Esophagus muscularis mucosa (tissue), 4 donors: Measurements from ENCODE around the gene SLC24A4. TPM values are rescaled to one million over a fixed set of nuclear protein-coding genes. Genes with fewer than 3 reads are reported as not detected.

Experiments
- DNase-seq: peaks from one replicate; pipeline ENCODE4 v3.0.0-alpha.2; 2017; ENCODE audit errors: extremely low spot score
- H3K27ac ChIP-seq, 4 donors: fragments of 200-600 bp; sonication (generic); replicated peaks in 1 of 4; 1 replicate in 3 of 4; 2 replicates in 1 of 4; pipeline ENCODE4 v1.5.1; 2016 to 2019; ENCODE audit warnings: mild to moderate bottlenecking in 1 of 4
- H3K27me3 ChIP-seq, 4 donors: fragments of 200-600 bp; sonication (generic); one replicate each; pipeline versions ENCODE4 v1.5.1 to v1.6.0; 2016 to 2019
- H3K36me3 ChIP-seq, 4 donors: fragments of 200-600 bp; sonication (generic); one replicate each; pipeline ENCODE4 v1.5.1; 2016 to 2019
- H3K4me1 ChIP-seq, 4 donors: fragments of 200-600 bp; sonication (generic); one replicate each; pipeline ENCODE4 v1.5.1; 2016 to 2019
- H3K4me3 ChIP-seq, 4 donors: fragments of 200-600 bp; sonication (generic); 1 replicate in 2 of 4; 2 replicates in 2 of 4; pipeline ENCODE4 v1.5.1; 2016 to 2019; ENCODE audit warnings: mild to moderate bottlenecking in 4 of 4, moderate library complexity in 1 of 4
- H3K9me3 ChIP-seq, 4 donors: fragments of 200-600 bp; sonication (generic); 1 replicate in 3 of 4; 2 replicates in 1 of 4; pipeline ENCODE4 v1.5.1; 2016 to 2019
- EP300 ChIP-seq: sonication (generic); formaldehyde crosslinking; IDR thresholded peaks from one replicate; pipeline ENCODE4 v1.6.1; 2017; ENCODE audit warnings: antibody characterized with exemption
- POLR2A ChIP-seq: fragments of 450-650 bp; IDR thresholded peaks from one replicate; pipeline ENCODE4 v1.6.1; 2017; ENCODE audit warnings: antibody characterized with exemption, moderate library complexity, mild to moderate bottlenecking, low read depth
- POLR2AphosphoS5 ChIP-seq, 2 donors: sonication (generic); formaldehyde crosslinking; IDR thresholded peaks; one replicate each; pipeline ENCODE4 v1.6.1; 2017; ENCODE audit warnings: antibody characterized with exemption in 2 of 2
- WGBS: methylation state at CpG from one replicate; pipeline ENCODE4 v1.1.5; 2018; 5-methylcytosine and 5-hydroxymethylcytosine counted together
- intact Hi-C: fragments of 100-400 bp; cut with DNase I; formaldehyde crosslinking; loops from one replicate; pipeline ENCODE4 v1.15.1; 2023
- total RNA-seq, 4 donors: library from RNA; depleted of rRNA; stranded (reverse); fragments of >200 nt; gene quantifications; one replicate each; pipeline versions ENCODE4 v1.1.0 to v1.2.1, GENCODE V29; 2016
- TF ChIP-seq, protein P1 (sequence below), 3 experiments: fragments of 200-600 bp in 2 of 3; fragments of 450-650 bp in 1 of 3; sonication (generic) in 2 of 3; IDR thresholded peaks; one replicate each; pipeline ENCODE4 v1.5.1; 2017 to 2019; ENCODE audit warnings: antibody characterized with exemption in 3 of 3, mild to moderate bottlenecking in 2 of 3, moderate library complexity in 1 of 3

SLC24A4 gene
- total RNA-seq, 4 donors from 2014 or later = 1.7 to 2.9 (median 2.1) TPM

DNA sequence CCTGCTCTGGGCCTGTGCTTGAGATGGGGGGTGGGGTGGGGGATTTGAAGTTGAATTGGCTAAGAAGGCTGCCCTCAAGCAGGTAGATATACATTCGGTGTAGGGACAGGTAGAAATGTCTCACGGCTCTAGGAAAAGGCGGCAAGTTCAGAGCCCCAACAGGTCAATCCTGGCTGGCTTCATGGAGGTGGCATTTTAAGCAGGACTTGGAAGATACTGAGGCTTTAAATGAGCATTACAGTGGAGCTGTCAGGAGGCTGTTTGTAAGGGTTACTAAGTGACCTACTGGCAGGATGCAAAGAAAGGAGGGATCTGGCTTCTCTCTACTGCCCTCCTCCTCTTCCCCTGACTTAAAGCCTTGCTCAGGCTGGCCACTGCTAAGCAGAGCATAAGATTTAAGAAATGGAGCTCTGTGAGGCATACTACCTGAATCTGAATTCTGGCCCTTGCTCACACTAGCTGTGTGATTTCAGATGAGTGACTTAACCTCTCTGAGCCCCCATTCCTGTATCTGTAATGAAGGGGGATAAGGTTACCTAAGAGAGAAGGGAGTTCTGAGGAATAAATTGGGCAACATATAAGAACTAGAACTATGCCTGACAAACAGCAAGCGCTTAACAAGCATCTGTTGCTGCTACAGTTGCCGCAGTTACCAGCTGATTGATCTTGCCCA is 61.6 kb downstream of the SLC24A4 start:
- Histone ChIP-seq H3K27ac (no peak overlapping the region), H3K9me3 (no peaks in the 10 kb centered on the region), H3K4me1 (no peaks in the 10 kb centered on the region), H3K36me3 (no peaks in the 10 kb centered on the region), H3K27me3 (peaks cover 0 to 9% (median 0%) of the 10 kb centered on the region in 4 donors), H3K4me3 (no peak overlapping the region)
- 92% methylated on average over 5 of the region's 5 CpGs for WGBS
- intact Hi-C loops = no loop called here
- DNase-seq = no peak
- TF ChIP-seq POLR2A (no peak), EP300 (no peak), POLR2AphosphoS5 (IDR thresholded peaks at IDR 0.05) (no peak)
- TF ChIP-seq, protein P1, sequence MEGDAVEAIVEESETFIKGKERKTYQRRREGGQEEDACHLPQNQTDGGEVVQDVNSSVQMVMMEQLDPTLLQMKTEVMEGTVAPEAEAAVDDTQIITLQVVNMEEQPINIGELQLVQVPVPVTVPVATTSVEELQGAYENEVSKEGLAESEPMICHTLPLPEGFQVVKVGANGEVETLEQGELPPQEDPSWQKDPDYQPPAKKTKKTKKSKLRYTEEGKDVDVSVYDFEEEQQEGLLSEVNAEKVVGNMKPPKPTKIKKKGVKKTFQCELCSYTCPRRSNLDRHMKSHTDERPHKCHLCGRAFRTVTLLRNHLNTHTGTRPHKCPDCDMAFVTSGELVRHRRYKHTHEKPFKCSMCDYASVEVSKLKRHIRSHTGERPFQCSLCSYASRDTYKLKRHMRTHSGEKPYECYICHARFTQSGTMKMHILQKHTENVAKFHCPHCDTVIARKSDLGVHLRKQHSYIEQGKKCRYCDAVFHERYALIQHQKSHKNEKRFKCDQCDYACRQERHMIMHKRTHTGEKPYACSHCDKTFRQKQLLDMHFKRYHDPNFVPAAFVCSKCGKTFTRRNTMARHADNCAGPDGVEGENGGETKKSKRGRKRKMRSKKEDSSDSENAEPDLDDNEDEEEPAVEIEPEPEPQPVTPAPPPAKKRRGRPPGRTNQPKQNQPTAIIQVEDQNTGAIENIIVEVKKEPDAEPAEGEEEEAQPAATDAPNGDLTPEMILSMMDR (IDR thresholded peaks at IDR 0.05) = no peak

DNA sequence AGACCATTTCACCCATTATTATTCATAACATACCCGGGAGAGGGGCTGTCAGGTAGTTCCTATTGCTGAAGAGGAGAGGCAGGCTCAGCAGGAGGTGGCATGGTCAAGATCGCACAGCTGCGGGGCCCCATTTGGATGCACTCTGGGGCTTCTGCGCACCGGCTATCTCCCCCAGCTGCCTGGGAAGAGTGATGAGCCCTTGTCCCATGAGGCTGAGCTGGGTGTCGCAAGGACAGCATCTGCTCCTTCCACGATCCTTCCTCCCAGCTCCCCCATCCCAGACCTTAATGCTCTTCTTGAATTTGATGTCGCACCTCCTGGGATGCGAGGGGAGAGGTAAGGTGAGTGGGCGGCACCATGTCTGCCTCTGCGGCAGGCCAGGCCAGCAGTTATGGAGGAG is 62.6 kb downstream of the SLC24A4 start:
- H3K27me3 ChIP-seq = no peaks in the 10 kb centered on the region
- no peak for DNase-seq
- peaks cover 0 to under 1% (median 0%) of the 10 kb centered on the region in 4 donors for H3K9me3 ChIP-seq
- no peak for TF ChIP-seq EP300
- TF ChIP-seq, protein P1 (IDR thresholded peaks at IDR 0.05) = no peak
- no peak for TF ChIP-seq POLR2A
- TF ChIP-seq POLR2AphosphoS5 (IDR thresholded peaks at IDR 0.05) = no peak
- H3K4me3 ChIP-seq = no peak overlapping the region
- H3K4me1 ChIP-seq = no peaks in the 10 kb centered on the region
- no peaks in the 10 kb centered on the region for H3K36me3 ChIP-seq
- H3K27ac ChIP-seq = no peak overlapping the region
- intact Hi-C loops = no loop called here
- 75% methylated on average over 10 of the region's 11 CpGs for WGBS

DNA sequence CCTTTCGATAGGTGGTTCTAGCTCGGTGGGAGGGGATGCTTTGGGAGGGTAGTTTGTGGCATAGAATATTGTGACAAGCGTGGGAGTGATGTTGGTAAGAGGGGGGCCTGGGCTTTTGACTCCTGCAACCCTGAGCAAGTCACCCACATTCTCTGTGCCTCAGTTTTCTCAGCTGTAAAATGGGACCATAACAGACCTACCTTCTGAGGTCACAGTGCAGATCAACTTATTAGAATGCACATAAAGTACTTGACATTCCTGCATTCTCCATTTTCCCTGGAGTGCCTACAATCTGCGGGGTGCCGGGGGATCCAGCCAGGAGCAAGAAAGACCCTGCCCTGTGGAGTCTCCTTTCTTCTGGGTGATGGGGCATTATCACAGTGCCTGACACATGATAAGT is 63.2 kb downstream of the SLC24A4 start:
- H3K4me3 ChIP-seq = no peak overlapping the region
- H3K4me1 ChIP-seq = no peaks in the 10 kb centered on the region
- TF ChIP-seq POLR2AphosphoS5 (IDR thresholded peaks at IDR 0.05) = no peak
- TF ChIP-seq, protein P1 (IDR thresholded peaks at IDR 0.05) = no peak
- no peak for TF ChIP-seq EP300
- no peak for TF ChIP-seq POLR2A
- intact Hi-C loops = no loop called here
- no peak overlapping the region for H3K27ac ChIP-seq
- H3K27me3 ChIP-seq = no peaks in the 10 kb centered on the region
- WGBS = 93% methylated on average over 5 of the region's 5 CpGs
- no peaks in the 10 kb centered on the region for H3K36me3 ChIP-seq
- DNase-seq = no peak
- H3K9me3 ChIP-seq = peaks cover 0 to 7% (median 0%) of the 10 kb centered on the region in 4 donors

DNA sequence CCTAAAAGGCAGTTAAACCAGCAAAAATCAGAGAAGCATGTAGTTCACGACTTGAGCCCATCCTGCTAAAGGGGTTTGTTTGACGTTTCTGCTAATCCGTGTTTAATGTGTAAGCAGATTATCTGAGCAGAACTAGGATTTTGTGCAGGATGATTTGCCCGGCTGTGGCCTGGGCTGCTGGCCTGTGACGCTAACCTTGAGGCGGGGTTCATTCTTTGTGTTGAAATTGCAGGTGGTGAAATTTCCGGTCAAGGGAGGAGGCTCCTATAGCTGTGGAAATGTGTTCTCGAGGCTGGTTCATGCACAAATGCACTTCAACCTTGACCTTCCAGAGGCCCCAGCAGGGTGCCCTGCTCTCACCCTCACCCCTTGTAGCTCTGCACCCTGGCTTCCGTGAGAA is 63.7 kb downstream of the SLC24A4 start:
- no peaks in the 10 kb centered on the region for H3K4me1 ChIP-seq
- TF ChIP-seq POLR2A (no peak), EP300 (no peak), POLR2AphosphoS5 (IDR thresholded peaks at IDR 0.05) (no peak)
- TF ChIP-seq, protein P1 (IDR thresholded peaks at IDR 0.05) = no peak
- H3K27me3 ChIP-seq = no peaks in the 10 kb centered on the region
- H3K36me3 ChIP-seq = no peaks in the 10 kb centered on the region
- no peak overlapping the region for H3K4me3 ChIP-seq
- 69% methylated on average over 9 of the region's 9 CpGs for WGBS
- intact Hi-C loops = no loop called here
- peaks cover 0 to 7% (median 0%) of the 10 kb centered on the region in 4 donors for H3K9me3 ChIP-seq
- H3K27ac ChIP-seq = no peak overlapping the region
- no peak for DNase-seq

DNA sequence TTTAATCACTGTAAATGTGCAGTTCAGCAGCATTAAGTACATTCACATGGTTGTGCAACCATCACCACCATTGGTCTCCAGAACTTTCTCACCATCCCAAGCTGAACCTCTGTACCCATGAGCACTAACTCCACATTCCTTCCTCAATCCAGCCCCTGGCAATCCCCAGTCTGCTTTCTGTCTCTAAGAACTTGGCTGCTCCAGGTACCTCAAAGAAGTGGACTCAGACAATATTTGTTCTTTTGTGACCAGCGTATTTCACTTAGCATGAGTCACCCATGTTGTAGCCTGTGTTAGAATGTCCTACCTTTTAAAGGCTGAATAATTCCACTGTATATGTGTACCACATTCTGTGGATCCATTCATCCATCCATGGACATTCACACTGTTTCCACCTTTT is 64.6 kb downstream of the SLC24A4 start:
- no peak for TF ChIP-seq EP300
- no peak for TF ChIP-seq POLR2A
- TF ChIP-seq POLR2AphosphoS5 (IDR thresholded peaks at IDR 0.05) = no peak
- TF ChIP-seq, protein P1 (IDR thresholded peaks at IDR 0.05) = no peak
- H3K9me3 ChIP-seq = peaks cover 0 to 7% (median 0%) of the 10 kb centered on the region in 4 donors
- H3K27ac ChIP-seq = no peak overlapping the region
- no peaks in the 10 kb centered on the region for H3K4me1 ChIP-seq
- DNase-seq = no peak
- intact Hi-C loops = no loop called here
- 100% methylated on average over 1 of the region's 1 CpG for WGBS
- H3K27me3 ChIP-seq = no peaks in the 10 kb centered on the region
- H3K36me3 ChIP-seq = no peaks in the 10 kb centered on the region
- no peak overlapping the region for H3K4me3 ChIP-seq
